Heart left ventricle (tissue), 13 donors: ENCODE data around the gene WNT5A.

Experiments used
- CTCF ChIP-seq, 12 donors: fragments of 200-600 bp; sonication (generic) in 4 of 12; IDR thresholded peaks; one replicate each; pipeline versions ENCODE4 v1.5.0 to v1.8.0; 2018 to 2022; ENCODE audit warnings: antibody characterized with exemption in 12 of 12, mild to moderate bottlenecking in 5 of 12
- POLR2A ChIP-seq, 2 donors: fragments of 450-650 bp; IDR thresholded peaks; one replicate each; pipeline ENCODE4 v1.6.1; 2017; ENCODE audit warnings: antibody characterized with exemption in 2 of 2, mild to moderate bottlenecking in 2 of 2, moderate library complexity in 2 of 2
- donor health status: ischemic (EF 13 %, LVEDD 7.1; RV severe dilation, severe dysfunction).
- donor health status: DM: no; HTN: yes; CAD: no.
- donor health status: DM: no; HTN: no; CAD: no.
- donor health status: ischemic (EF 25% LVEDD 6.9; RV normal size, moderate dysfunction).
- donor health status: ischemic (EF 25% LVEDD 5.7; RV mildly dilated, moderate dysfunction).
- donor health status: ischemic (EF 35%, LVEDD 5.7; RV mildly dilated, moderate dysfunction).
- donor health status: nonischemic (EF 11% LVEDD 7.7; RV severe dilation, severe dysfunction).
- donor health status: DM: yes; HTN: yes; CAD: no.
- donor health status: PGD.
- donor health status: ischemic (EF 29% LVEDD 5.4; RV normal size, mild dysfunction).
- donor health status: nonischemic (EF 23%, LVEDD 6.1; RV moderate dilation, normal function).

DNA sequence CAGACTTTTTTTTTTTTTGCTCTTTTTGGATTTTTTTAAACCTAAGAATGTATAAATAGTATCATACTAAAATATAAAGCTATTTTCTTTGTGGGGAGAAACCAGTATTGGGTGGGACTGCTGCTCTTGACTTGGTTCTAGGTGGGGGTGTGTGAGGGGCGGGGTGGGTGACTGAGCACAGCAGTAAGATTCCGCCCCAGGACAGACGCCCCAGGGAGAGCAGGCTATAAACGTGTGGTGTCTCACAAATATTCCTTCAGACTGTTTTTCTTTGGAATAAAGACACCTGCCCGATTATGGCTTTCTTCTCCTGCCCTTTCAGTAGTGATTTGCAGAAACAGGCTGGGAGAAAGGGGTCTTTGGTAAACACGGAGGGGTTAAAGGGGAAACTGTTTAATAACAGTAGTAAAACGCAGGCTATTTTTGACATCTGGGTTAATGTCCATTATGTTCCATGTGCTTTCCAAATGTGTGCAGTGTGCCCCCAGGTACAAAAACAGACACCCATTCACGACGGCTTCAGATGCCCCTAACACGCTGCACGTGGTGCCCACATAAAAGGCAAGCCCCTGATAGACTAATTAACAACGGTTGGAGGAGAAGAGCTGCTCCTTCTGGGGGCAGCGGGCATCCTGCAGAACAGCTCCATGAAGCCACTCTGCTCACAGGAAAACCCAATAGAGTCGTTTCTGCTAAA lies 28.6 kb upstream of the WNT5A start:
- TF ChIP-seq CTCF (IDR thresholded peaks at IDR 0.05) (no peak), POLR2A (IDR thresholded peaks at IDR 0.05) (no peak)
